GM21528 (cell line): Measurements from ENCODE around the gene ADAMTS14.

Experiments
- ATAC-seq: cut with Tn5 transposase; IDR thresholded peaks from one replicate; pipeline ENCODE4 v1.9.1; 2021; ENCODE audit warnings: mild to moderate bottlenecking, moderate library complexity; ENCODE audit not compliant: unreplicated experiment, low FRiP score

Gene ADAMTS14

DNA sequence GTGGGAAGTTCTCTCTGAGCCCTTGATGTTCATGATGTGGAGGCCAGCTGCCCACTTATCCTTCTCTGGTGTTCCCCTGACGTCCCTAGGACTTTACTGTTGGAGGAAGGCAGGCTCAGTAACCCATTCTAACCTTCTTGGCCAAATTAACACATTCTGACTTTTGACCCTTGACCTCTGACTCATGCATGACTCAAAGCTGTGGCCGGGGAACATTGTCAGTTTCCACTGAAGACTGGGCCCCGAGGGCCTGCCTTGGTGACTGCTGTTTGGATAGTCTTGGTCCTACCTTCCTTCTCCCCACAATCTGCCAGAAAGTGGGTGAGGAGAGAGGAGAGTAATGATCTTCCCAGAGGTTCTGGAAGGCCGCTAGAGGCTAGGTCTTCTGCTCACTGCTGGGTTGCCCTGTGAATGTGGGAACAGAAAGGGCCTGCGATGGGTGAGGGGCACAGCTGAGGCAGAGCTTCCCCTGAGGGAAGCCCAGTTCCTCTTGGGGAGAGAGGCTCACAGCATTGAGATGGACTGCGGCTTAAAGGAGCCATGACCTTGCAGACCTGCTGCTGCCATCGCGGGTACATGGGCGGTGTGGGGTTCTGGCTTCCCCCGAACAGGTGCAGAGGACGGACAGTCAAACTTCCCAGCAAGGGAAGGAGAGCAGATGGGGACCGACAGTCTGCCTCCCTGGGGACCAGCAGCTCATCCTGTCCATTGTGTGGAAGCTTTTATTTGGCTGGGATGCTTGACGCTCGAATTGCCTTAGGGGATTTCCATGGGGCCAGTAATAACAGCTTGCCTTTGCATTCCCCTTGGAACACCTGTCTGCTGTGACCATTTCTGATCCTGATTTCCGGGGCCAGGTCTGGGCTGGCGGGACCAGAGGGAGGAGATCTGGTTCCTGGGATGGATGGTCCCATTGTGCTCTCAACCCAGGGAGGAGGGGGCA, 43.8 kb downstream of the ADAMTS14 start:
- ATAC-seq = no peak

DNA sequence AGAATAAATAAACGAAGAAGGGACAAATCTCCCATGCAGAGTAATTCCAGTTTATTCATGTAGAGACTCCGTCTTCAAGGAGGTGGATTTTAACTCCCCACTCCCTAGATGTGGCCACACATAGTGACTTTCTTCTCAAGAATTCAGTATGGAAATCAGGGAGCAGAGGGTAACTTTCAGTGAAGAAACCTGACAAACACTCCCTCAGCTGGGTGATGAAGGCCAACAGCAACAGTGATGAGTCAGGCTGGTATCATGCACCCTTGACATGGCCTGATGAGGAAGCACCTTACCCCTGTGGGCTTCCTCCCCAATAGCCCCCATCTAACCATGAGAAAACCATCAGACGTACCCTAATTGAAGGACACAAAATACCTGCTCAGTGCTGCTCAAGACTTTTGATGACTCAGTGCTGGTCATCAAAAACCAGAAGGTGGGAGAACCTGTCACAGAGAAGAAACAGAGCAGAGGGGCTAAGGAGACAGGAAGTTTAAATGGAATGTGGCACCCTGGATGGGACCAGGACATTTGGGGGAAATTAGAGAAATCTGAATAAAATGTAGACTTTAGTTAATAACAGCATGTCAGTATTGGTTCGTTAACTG, 50.6 kb downstream of the ADAMTS14 start:
- ATAC-seq = no peak

DNA sequence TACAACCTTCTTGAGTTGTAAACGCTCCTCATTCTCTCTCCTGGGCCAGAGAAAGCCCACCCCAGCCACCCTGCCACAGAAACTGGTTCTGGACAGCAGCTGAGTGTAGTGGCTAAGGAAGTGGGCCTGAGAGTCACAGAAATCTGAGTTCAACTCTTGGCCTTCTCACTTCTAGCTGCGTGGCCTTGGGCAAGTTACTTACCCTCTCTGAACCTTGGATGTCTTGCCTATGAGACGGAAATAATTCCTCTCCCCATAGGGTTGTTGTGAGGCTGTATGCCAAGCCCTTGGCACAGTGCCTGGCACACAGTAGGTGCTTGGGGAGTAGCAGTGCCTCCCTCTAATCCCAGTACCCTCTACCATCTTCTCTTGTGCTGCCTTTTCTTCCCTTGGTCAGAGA, 51.5 kb downstream of the ADAMTS14 start:
- no peak for ATAC-seq

DNA sequence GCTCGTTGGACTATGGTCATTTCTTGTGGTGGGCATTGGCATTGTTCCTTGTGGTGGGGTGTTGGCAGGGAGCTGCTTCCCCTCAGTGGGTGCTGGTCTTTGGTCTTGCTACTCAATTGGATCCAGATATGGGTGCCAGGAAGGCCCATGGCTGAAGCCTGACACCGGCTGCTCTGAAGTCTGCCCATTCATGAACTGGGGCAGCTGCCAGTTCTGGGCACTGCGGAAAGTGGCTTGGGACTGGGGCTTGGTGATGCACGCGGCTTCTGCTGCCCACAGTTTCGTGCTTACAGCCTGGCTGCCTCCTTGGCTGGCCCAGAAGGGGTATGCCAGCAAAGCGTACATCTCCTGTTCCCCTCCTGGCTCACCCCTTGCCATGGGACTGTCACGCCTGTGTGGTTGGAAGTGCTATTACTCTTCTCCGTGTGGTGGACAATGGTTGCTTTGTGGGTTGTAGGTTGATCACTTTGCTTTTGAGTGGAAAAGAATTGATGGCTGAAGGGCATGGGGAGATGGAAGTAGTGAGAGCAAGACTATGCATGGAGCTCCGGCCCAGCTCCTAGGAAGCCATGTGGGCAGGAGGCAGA, 54.7 kb downstream of the ADAMTS14 start:
- no peak for ATAC-seq

DNA sequence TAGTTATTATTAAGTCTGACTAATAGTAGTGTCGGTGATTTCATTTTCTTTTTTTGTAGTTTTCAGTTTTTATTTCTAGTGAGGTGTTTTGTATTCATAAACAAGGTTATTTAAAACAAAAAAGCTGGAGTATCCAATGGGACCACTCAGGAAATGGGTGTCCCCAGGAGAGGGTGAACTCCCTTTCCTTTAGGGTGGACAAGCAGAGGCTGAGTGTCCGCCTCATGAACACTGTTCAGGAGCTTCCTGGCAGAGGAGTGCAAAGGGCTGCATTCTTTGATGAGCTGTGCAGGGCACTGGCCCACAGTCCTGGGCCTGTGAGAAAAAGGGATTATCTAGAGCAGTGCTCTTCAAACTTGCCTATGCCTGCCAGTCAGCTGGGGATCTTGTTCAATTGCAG, 56.0 kb downstream of the ADAMTS14 start:
- no peak for ATAC-seq

DNA sequence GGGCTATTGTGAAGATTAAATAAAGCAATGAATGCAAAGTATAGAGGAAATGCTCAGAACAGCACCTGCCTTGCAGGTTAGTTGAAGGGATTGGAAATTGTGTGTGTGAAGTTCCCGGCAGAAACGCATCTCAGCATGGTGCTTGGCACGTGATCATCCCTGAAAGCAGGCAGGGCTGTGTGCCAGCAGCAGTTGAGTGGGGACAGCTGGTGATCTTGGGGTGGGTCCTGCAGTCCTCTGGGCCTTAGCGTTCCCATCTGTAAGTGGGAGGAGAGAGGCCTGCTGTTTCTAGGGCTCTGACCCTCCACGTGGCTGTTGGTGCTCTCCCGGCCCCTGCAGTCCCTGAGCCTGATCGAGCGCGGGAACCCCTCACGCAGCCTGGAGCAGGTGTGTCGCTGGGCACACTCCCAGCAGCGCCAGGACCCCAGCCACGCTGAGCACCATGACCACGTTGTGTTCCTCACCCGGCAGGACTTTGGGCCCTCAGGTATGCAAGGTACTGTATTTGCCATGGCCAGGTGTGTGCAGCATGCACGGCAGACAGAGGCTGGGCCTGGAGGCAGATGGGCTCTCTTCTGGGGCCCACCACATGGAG, 57.6 kb downstream of the ADAMTS14 start:
- no peak for ATAC-seq

DNA sequence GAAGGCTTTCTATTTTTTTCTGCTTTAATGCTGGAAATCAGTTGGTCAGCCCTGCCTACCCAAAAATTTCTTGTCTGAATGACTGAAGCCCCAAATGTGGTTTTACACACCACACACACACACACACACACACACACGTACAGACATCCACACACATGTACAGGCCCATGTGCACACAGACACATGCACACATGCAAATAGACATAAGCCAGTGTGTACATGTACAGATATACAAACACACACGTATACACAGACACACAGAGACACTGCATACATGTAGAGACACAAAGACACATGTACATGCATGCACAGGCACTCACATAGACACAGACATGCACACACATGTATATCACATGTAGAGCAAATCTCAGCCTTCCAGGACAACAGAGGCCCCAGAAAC, 58.6 kb downstream of the ADAMTS14 start:
- ATAC-seq = no peak

DNA sequence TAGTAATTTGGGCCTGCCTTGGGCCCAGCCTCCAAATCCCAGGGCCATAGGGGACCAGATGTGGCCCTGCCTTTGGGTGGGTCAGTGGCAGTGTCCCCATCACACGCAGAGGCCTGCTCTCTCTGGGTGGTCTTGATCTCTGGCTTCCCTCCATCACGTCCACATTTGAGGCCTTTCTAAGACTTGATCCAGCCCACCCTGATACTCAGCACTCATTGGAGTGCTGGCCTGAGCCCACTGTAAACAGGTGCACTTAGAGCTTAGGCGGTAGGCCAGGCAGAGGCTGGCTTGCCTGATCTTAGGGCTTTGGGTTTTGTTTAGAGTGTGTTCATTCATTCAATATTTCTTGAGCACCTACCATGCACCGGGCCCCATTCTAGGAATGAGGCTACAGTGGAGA, 60.3 kb downstream of the ADAMTS14 start:
- no peak for ATAC-seq

DNA sequence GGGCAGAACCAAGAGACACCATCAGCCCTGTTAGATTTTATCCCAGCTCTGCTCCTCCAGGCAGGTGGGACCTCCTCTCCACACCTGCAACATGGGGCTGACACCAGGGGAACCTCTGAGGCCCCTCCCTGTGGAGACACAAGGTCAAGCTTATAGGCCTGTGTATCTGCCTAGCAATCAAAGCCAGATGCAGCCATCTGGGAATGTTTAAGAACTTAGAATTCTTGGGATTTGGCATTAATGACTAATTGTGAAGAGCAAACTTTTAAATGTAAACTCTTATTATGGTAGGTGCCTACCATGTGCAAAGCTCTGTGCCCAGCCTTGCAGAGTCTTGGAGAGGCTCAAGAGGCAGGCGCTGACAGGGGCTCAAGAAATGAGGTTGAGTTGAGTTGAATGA, 60.7 kb downstream of the ADAMTS14 start:
- ATAC-seq = no peak

DNA sequence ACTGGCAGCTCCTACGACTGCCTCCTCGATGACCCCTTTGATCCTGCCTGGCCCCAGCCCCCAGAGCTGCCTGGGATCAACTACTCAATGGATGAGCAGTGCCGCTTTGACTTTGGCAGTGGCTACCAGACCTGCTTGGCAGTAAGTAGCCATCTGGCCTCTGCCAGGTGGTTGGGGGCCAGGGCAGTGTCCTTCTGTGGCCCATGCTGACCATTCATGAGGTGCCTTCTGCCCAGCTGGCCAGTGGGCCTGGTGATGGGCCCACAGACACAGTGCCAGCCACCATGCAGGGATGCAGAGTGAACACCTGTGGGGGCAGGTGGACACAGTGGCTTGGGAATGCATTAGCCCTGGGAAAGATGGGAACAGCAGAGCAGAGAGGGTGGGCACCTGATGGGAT, 62.9 kb downstream of the ADAMTS14 start:
- no peak for ATAC-seq

DNA sequence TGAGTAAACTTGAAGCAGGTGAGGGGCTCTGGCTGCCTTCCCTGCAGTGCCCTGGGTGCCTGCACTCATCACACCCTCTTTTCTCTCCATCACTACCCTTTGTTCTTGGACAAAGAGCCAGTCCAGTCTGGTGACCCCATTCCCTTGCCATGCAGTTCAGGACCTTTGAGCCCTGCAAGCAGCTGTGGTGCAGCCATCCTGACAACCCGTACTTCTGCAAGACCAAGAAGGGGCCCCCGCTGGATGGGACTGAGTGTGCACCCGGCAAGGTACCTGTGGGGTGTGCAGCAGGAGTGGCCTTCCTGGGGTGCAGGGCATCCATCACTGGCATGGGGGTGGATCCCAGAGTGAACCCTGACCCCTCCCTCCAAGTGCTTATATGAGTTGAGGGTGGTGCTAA, 64.2 kb downstream of the ADAMTS14 start:
- ATAC-seq = no peak

DNA sequence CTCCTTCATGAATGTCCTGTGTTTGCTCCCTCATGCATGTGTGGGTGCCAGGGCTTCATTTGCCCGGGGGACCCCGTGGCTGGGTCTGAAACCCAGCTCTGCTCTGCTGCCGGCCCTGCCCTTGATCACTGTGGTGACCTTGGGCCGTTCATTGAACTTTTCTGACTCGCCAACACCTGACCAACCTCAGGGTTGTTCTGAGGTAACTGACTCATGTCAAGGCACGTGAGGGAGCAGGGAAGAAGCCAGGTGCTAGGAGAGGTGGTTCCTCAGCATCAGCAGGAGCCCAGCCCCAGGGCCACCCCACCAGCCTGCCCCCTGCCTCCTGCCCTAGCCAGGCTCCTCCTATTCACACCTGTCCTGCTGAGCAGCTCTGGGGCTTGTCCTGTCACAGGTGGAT, 64.9 kb downstream of the ADAMTS14 start:
- ATAC-seq = no peak

DNA sequence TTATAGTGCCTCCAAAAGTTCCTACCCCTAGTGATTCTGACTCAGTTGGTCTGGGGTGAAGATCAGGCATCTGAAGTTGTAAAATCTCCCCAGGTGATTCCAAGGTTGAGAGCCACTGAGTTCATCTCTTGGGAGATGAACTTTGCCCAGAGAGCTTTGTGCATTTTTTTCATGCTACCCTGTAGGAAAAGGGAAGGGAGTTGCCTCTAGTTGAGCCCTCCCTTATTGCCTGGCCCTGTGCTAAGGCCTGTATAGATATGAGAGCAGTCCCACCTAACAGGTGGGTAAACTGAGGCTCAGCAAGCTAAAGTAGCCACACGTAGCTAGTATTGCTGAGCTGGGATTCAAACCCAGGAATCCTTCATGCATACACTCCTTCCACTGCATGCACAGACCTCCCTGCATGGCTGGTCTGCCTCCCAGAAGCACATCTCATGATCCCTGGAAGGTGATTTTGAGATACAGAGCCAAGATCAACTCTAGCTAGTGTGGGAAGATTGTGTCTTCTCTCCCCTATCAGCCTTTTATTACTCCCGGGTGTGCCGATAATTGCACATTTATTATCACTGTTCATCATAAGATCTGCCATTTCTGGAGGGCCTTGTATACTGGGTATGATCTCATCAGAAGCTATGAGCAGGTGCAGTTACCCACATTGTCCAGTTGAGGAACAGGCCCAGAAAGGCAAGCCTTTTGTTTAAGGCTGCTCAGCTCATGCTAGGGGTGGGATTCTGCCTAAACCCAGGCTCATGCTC, 65.9 kb downstream of the ADAMTS14 start:
- no peak for ATAC-seq

DNA sequence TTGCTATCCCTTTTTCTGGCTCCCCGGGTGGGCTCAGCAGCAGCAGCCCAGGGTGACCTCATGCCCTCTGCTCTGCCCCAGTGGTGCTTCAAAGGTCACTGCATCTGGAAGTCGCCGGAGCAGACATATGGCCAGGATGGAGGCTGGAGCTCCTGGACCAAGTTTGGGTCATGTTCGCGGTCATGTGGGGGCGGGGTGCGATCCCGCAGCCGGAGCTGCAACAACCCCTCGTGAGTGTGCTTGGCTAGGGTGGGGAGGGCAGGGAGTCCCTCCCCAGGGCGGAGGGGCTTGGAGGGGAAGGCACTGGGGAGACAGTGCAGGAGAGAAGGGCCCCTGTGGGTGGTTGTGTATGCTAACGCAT, 66.4 kb downstream of the ADAMTS14 start:
- ATAC-seq = no peak

DNA sequence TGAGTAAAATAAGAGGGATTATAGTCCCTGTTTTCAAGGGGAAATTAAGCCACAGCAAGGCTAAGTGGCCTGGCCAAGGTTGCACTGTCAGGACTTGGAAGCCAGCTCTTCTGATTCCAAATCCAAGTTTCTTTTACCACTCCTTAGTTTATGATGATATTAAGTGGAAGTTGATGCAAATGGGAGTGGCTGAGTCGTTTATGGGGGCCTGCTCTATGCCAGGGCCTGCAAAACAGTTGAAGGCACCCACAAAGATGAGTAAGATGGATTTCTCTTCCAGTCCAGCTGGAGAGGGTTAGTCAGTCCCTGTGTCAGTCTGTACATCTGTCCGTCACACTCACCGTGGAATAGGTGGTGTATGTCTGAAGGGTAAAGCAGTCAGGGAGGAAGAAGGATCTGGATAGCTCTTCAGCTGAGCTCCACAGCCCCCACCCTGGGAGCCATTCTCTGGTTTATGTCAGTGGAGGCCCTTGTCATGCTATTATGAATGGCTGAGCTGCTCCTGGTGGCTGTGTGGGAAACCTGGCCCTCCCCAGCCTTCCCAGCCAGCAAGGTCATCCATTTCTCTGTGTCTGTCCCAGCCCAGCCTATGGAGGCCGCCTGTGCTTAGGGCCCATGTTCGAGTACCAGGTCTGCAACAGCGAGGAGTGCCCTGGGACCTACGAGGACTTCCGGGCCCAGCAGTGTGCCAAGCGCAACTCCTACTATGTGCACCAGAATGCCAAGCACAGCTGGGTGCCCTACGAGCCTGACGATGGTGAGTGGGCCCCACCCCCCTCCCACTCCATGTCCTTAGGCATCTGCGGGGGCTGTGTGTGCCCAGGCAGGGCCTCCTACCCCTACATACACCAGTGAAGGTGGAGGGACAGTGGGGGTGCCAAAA, 68.3 kb downstream of the ADAMTS14 start:
- ATAC-seq = no peak

DNA sequence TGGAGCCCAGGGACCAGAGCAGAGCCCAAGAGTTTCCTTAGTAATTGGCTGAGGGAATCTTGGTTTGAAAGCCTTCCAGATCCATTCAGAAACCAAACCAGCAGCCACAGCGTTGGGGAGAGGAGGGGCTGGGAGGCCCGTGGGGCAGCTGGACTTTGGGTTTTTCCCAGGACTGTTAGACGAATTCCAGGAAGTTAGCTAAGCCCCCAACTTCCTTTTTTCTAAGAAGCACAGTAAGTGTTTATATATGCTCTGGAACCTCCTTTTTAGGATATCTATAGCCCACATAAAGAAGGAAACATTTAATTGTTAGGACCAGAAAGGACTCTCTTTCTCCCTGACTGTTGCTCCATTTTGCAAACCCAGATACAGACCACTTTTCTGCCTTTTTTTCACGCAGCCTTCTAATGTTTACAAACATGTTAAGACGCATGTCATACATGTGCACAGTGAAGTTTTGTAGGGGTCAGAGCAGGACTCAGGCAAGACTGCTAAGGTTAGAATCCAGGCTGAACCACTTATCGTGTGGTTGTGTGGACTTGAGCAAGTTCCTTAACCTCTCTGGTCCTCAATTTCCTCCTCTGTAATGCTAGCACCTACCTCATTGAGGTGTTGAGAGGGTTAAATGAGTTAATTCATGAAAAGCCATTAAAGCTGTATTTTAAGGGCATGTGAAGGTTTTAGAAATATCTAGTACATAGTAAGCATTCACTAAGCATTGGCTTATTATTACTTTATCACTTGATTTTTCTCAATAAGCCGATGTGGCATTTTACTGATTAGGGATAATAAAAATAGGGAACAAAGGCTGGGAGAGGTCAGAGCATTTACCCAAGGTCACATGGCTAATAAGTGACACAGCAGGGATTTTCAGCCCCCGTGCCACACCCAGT, 70.5 kb downstream of the ADAMTS14 start:
- ATAC-seq = no peak

DNA sequence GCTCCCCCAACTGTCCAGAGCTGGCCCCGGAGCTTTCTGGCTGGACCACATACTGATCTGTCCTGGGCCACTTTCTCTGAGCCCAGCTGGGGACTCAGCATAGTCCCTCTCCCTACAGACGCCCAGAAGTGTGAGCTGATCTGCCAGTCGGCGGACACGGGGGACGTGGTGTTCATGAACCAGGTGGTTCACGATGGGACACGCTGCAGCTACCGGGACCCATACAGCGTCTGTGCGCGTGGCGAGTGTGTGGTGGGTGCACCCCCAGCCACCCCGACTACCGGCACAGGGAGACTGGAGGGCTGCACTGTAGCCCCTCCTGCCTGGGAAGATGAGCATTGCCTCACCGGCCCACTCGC, 71.1 kb downstream of the ADAMTS14 start:
- no peak for ATAC-seq

DNA sequence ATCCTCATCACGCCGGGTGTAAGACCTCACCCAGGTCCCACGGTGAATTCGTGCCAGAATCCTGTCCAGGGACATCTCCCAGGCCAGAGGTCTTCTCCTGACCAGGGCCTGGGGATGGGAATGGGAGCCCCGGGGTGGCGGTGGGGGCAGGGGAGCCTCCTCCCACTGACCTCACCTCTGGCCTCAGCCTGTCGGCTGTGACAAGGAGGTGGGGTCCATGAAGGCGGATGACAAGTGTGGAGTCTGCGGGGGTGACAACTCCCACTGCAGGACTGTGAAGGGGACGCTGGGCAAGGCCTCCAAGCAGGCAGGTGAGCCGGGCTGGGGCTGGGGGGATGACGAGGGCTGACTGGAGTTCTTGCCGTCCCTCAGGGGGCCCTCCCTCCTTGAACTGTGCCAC, 71.6 kb downstream of the ADAMTS14 start:
- ATAC-seq = no peak

DNA sequence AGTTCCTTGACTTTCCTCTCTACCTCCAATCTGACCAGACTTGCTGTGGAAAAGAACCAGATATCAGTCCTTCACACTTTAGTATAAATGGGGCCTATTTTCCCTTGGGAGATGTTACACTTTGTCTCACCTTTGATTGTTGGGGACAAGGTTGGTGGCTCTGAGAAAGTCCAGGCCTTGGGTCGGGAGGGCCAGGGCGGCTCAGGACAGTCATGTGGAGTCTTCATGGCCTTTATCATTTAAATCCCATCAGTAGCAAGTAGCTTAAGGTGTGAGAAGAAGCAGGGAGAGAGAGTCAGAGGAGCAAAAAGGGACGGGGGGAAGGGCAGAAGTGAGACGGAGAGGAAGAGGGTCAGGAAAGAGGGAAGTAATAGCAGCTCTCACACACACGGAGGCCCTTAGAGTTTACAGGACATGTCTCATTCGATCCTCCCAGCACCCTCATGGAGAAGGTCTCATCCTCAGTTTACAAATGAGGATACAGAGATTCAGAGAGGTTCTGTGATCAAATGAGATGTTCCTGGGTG, 72.4 kb downstream of the ADAMTS14 start:
- no peak for ATAC-seq
